ENCODE measurements around the gene IAH1.

Gene IAH1, protein sequence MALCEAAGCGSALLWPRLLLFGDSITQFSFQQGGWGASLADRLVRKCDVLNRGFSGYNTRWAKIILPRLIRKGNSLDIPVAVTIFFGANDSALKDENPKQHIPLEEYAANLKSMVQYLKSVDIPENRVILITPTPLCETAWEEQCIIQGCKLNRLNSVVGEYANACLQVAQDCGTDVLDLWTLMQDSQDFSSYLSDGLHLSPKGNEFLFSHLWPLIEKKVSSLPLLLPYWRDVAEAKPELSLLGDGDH

DNA sequence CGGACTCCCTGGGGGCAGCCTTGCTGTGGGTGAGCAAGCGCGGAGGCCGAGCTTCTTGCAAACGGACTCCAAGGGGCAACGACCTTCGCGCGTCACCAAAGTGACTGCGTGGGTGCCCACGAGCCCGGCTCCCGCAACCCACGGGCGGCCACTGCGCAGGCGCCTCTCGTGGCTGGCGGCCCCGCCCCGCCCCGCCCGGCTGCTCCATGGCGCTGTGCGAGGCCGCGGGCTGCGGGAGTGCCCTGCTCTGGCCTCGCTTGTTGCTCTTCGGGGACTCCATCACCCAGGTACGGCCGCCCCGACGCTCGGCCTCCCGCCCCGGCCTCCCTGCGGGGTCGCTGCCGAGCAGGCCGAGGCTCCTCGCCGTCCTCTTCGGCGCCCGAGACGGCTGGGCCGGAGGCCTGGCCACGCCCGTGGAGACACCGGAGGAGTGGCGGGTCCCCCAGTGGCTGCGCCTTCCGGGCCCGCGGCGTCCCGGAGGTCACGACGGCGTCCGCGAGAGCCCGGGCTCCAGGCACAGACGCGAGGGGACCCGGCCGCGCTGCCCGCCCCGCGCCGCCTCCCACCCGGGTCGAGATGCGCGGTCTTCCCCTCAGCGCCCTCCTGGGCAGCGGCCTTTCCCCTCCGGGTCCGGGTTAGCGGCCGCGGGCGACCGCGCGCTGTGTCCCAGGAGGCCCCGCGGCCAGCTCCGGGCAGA, at the start of gene IAH1:
Gene IAH1 (plus strand): TSS at position 191 of the 697 bp plus-strand sequence. CDS start 16 bp downstream, at position 207.
- H3K27me3 Mint-ChIP-seq (ENCODE audit: low read depth): no peaks in the 10 kb centered on the region

DNA sequence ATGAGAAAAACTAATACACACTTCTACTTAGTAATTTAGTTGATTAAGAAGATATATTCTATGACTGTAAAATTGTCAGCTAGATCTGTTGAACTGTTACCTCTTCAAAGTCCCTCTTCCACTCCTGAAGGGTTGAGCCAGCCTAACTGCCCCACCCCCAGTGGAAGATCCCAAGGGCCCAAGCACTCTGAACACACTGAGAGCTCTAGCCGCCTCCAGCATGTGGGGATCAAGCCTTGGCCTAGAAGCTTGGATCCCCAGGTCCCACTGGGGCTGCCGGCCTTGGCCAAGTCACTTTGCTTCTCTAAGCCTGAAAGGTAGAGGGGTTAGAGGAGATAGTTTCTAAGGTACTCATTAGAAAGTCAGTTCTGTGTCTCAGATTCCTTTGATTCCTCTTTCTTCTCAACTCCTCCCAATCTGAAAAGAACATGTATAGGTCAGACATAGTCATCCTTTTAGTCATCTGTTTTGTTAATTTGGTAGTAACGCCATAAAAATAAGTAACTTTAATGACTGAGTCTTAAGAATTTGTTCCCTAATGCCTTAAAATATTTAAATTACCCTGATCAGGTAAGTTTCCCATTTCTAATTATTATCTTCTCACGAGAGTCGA, 45.3 kb upstream of the IAH1 start:
- H3K9me3 Mint-ChIP-seq: no peaks in the 10 kb centered on the region

More for the DNA sequence above, at the start of gene IAH1:
- peak; percentile 73 for DNase-seq (ENCODE audit: low spot score)
- Mint-ChIP-seq H3K27ac (peak within 1 kb of the TSS; percentile 84), H3K36me3 (ENCODE audit: low read depth) (peaks cover 54% of the 10 kb centered on the region), H3K9me3 (peaks cover 5% of the 10 kb centered on the region), H3K4me3 (peak within 1 kb of the TSS; percentile 79), H3K4me1 (ENCODE audit: low read depth) (peaks cover 29% of the 10 kb centered on the region)

DNA sequence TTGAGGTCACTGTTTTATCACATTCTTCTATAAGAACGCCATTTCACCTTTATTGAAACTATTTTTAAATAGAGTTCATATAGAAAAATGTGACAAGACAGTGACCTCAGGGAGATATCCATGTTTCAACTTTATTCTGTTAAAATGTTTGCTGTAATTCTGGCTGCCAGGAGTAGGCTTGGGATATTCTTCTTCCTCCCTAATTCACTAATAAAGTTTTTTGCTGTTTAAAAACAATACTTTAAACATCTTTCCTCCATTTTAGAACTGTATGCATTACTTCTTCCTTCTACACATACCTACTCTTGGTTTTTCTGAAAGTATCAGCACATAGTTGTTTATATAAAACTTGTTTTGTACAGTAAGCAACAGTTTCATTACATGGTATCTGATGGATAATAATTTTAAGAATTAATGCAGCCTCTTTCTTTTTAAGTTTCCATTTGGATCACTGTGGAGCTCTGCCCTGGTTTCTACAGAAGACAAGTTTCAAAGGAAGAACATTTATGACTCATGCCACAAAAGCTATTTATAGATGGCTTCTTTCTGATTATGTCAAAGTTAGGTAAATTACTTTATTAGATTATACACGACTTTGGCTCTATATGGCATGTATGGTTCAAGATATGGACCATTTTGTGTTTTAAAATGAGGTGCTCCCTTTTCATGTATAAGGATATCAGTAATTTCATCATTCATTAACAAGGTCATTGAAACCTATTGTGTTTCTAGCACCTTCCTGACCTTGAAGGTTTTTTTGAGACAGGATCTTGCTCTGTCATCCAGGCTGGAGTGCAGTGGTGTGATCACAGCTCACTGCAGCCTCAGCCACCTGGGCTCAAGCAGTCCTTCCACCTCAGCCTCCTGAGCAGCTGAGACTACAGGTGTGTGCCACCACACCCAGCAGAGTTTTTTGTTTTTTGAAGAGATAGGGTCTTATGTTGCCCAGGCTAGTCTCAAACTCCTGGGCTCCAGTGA, 43.7 kb upstream of the IAH1 start:
- DNase-seq (ENCODE audit: low spot score): no peak
- H3K4me3 Mint-ChIP-seq: no peak overlapping the region
- H3K4me1 Mint-ChIP-seq (ENCODE audit: low read depth): peaks cover 12% of the 10 kb centered on the region
- peaks cover 40% of the 10 kb centered on the region for H3K36me3 Mint-ChIP-seq (ENCODE audit: low read depth)
- H3K9me3 Mint-ChIP-seq: no peaks in the 10 kb centered on the region
- H3K27me3 Mint-ChIP-seq (ENCODE audit: low read depth): no peaks in the 10 kb centered on the region
- no peak overlapping the region for H3K27ac Mint-ChIP-seq

More for the DNA sequence above, 45.3 kb upstream of the IAH1 start:
- Mint-ChIP-seq H3K36me3 (ENCODE audit: low read depth) (peaks cover 34% of the 10 kb centered on the region), H3K27ac (no peak overlapping the region), H3K4me3 (no peak overlapping the region), H3K4me1 (ENCODE audit: low read depth) (peaks cover 14% of the 10 kb centered on the region), H3K27me3 (ENCODE audit: low read depth) (no peaks in the 10 kb centered on the region)
- no peak for DNase-seq (ENCODE audit: low spot score)

DNA sequence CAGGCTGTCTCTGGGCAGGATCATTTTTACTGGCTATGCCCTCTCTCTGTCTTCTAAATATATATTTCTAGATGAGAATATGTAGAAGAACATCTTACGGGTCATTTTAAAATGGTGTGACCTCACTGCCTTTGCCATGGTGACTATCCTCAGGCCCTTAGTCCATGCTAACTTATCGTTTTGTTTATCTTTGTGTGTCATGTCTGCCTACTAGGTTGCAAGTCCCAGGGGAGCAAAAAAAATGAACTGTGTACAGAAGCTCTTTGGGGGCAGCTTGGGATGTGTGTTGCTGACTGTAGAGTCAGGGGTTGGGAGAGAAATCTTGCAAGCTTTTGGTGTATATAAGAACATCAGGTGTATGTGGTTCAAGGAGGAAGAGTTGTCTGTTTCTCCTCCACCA, 39.9 kb upstream of the IAH1 start:
- Mint-ChIP-seq H3K4me3 (no peak overlapping the region), H3K27ac (no peak overlapping the region), H3K9me3 (no peaks in the 10 kb centered on the region), H3K27me3 (ENCODE audit: low read depth) (no peaks in the 10 kb centered on the region), H3K4me1 (ENCODE audit: low read depth) (peaks cover 10% of the 10 kb centered on the region), H3K36me3 (ENCODE audit: low read depth) (peaks cover 53% of the 10 kb centered on the region)
- DNase-seq (ENCODE audit: low spot score): no peak

DNA sequence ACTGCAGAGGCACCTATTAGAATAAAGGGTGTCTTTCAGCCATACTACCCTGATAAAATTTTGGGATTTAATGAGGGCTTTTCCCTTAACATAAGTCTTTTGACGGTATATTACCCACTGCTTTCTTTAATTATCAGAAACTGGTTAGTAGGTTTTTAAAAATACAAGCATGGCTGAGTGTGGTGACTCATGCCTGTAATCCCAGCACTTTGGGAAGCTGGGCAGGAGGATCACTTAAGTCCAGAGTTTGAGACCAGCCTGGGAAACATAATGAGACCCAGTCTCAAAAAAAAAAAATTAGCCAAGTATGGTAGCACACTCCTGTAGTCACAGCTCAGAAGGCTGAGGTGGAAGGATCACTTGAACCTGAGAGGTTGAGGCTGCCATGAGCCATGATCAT, 34.8 kb upstream of the IAH1 start:
- H3K4me3 Mint-ChIP-seq: no peak overlapping the region
- H3K27ac Mint-ChIP-seq: no peak overlapping the region
- H3K4me1 Mint-ChIP-seq (ENCODE audit: low read depth): no peaks in the 10 kb centered on the region
- H3K9me3 Mint-ChIP-seq: no peaks in the 10 kb centered on the region
- no peaks in the 10 kb centered on the region for H3K27me3 Mint-ChIP-seq (ENCODE audit: low read depth)
- no peak for DNase-seq (ENCODE audit: low spot score)
- peaks cover 42% of the 10 kb centered on the region for H3K36me3 Mint-ChIP-seq (ENCODE audit: low read depth)

DNA sequence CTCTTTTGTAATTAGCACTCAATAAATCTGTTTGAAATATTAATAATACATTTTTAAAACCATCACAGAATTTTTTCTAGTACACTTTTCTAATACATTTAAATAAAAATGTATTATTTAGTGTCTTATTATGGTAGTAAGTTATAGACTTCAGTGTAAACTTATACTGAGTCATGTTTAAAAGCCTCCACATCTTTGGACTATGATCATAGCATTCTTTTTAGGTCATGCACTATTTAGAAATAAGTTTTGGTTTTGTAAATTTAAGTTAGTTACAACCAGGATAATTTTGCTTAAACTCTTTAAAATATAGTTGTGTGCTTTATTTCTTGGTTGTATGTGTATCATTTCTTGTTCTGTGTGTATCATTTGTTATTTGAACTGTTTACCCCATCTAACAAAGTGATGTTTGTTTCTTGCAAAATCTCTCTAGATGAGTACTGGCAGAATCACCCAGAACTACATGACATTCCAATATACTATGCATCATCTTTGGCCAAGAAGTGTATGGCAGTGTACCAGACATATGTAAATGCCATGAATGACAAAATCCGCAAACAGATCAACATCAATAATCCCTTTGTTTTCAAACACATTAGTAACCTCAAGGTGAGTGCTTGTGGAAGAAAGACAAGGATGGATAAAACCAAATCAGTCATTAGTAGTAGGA, 34.2 kb upstream of the IAH1 start:
- no peak for DNase-seq (ENCODE audit: low spot score)
- Mint-ChIP-seq H3K4me3 (no peak overlapping the region), H3K4me1 (ENCODE audit: low read depth) (peaks cover 5% of the 10 kb centered on the region), H3K27ac (no peak overlapping the region), H3K27me3 (ENCODE audit: low read depth) (no peaks in the 10 kb centered on the region), H3K36me3 (ENCODE audit: low read depth) (peaks cover 42% of the 10 kb centered on the region), H3K9me3 (no peaks in the 10 kb centered on the region)

DNA sequence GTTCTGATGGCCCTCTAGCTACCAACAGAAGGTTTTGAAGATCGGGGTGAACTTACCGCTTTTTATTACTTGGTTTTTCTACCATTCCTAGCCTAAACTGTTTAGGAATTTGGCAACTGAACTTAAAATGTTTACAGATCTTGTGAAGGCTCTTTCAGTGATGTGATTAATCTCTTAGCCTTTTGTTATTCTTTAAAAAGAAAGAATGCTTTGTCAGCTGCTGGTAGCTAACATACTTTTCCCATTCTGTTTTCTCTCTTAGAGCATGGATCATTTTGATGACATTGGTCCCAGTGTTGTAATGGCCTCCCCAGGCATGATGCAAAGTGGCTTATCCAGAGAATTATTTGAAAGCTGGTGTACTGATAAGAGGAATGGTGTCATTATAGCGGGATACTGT, 32.8 kb upstream of the IAH1 start:
- Mint-ChIP-seq H3K9me3 (no peaks in the 10 kb centered on the region), H3K4me3 (no peak overlapping the region), H3K4me1 (ENCODE audit: low read depth) (peaks cover 10% of the 10 kb centered on the region), H3K27me3 (ENCODE audit: low read depth) (no peaks in the 10 kb centered on the region), H3K36me3 (ENCODE audit: low read depth) (peaks cover 44% of the 10 kb centered on the region), H3K27ac (no peak overlapping the region)
- no peak for DNase-seq (ENCODE audit: low spot score)

DNA sequence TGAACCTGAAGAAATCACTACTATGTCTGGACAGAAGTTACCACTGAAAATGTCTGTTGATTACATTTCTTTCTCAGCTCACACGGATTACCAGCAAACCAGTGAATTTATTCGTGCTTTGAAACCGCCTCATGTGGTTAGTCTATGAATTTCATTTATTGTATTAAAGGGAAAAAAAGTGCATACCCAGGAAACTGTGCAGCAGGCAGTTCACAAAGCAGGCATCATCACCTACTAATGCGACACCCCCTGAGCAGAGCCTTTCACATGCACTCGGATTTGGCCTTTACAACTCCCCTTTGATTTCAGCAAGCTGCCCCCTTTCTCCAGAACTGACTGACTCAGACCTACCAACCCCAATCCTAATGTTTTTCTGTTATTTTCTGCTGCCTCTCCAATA, 30.8 kb upstream of the IAH1 start:
- no peak for DNase-seq (ENCODE audit: low spot score)
- Mint-ChIP-seq H3K27me3 (ENCODE audit: low read depth) (no peaks in the 10 kb centered on the region), H3K27ac (no peak overlapping the region), H3K9me3 (no peaks in the 10 kb centered on the region), H3K4me3 (no peak overlapping the region), H3K36me3 (ENCODE audit: low read depth) (peaks cover 39% of the 10 kb centered on the region), H3K4me1 (ENCODE audit: low read depth) (peaks cover 10% of the 10 kb centered on the region)

DNA sequence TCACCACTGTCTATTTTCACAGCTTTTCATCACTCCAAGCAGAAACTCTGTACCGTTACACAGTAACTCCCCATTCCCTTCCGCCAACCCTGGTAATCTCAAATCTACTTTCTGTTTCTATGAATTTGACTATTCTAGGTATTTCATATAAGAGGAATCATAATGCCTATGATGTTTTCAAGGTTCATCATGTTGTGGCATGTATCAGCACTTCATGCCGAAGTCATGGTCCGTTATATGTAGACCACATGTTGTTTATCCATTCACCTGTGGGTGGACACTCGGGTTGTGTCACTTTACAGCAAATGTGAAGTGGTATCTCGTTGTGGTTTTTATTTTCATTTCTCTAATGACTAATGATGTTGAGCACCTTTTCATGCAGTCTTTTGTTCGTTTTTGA, 29.3 kb upstream of the IAH1 start:
- H3K36me3 Mint-ChIP-seq (ENCODE audit: low read depth): peaks cover 39% of the 10 kb centered on the region
- DNase-seq (ENCODE audit: low spot score): no peak

DNA sequence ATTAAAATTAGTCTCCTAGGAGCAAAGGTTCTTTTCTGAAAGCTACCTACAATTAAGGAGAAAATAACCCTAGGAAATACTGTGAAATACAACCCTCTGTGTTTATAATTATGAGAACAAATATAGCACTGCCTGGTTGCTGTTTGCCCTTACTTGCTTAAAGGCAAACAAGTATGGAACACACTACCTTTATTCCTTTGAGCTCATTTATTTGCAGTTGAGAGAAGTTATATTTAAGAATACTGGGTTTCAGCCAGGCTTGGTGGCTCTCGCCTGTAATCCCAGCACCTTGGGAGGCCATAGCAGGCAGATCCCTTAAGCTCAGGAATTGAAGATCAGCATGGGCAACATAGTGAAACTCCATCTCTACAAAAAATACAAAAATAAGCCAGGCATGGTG, 23.1 kb upstream of the IAH1 start:
- no peaks in the 10 kb centered on the region for H3K4me1 Mint-ChIP-seq (ENCODE audit: low read depth)
- H3K27ac Mint-ChIP-seq: no peak overlapping the region
- no peak for DNase-seq (ENCODE audit: low spot score)
- no peaks in the 10 kb centered on the region for H3K27me3 Mint-ChIP-seq (ENCODE audit: low read depth)
- peaks cover 31% of the 10 kb centered on the region for H3K36me3 Mint-ChIP-seq (ENCODE audit: low read depth)
- no peaks in the 10 kb centered on the region for H3K9me3 Mint-ChIP-seq
- H3K4me3 Mint-ChIP-seq: no peak overlapping the region

More for the DNA sequence above, 29.3 kb upstream of the IAH1 start:
- peaks cover 10% of the 10 kb centered on the region for H3K4me1 Mint-ChIP-seq (ENCODE audit: low read depth)
- peak overlapping the region; percentile 30 for H3K4me3 Mint-ChIP-seq
- H3K27ac Mint-ChIP-seq: peak overlapping the region; percentile 80
- H3K9me3 Mint-ChIP-seq: no peaks in the 10 kb centered on the region
- no peaks in the 10 kb centered on the region for H3K27me3 Mint-ChIP-seq (ENCODE audit: low read depth)

DNA sequence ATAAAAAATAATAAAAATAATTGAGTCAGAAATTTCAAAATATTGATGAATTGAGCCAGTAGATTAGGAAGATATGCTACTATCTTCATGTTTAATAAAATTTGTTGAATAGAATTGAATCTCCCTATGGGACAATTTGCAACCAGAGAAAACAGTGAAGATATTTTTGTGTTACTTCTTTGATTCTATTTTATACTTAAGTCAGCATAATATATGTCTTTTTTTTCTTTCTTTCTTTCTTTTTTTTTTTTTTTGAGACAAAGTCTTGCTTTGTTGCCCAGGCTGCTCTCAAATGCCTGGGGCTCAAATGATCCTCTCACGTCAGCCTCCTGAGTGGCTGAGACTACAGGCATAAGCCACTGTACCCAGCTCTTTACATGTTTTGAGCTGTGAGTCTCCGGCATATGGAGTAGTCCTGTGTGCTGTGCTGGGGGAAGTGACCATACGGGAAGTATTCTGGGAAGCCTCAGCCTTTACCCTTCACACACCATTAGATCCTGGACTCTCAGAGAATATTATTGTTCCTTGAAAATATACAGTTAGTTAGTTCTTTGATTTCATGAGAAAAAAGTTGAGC, 13.8 kb upstream of the IAH1 start:
- Mint-ChIP-seq H3K27me3 (ENCODE audit: low read depth) (no peaks in the 10 kb centered on the region), H3K9me3 (no peaks in the 10 kb centered on the region), H3K36me3 (ENCODE audit: low read depth) (peaks cover 21% of the 10 kb centered on the region), H3K4me3 (no peak overlapping the region), H3K4me1 (ENCODE audit: low read depth) (peaks cover 5% of the 10 kb centered on the region), H3K27ac (no peak overlapping the region)
- DNase-seq (ENCODE audit: low spot score): no peak

DNA sequence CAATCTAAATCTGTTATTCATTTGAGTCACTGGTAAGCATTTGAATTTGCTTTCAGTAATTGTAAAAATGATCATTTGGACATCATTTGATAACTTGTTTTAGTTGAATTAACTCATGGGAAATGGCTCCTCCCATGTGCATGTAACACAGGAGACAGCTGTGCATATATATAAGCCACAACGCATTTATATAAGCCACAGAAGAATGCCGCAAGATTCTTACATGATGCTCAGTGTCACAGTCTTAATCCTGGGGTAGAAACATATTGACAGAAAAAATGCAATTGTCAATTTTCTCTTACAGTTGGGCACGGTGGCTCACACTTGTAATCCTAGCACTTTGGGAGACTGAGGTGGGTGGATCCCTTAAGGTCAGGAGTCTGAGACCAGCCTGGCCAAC, 13.3 kb upstream of the IAH1 start:
- peaks cover 5% of the 10 kb centered on the region for H3K4me1 Mint-ChIP-seq (ENCODE audit: low read depth)
- no peak for DNase-seq (ENCODE audit: low spot score)
- H3K36me3 Mint-ChIP-seq (ENCODE audit: low read depth): peaks cover 25% of the 10 kb centered on the region
- no peak overlapping the region for H3K4me3 Mint-ChIP-seq
- H3K9me3 Mint-ChIP-seq: no peaks in the 10 kb centered on the region
- H3K27me3 Mint-ChIP-seq (ENCODE audit: low read depth): no peaks in the 10 kb centered on the region
- no peak overlapping the region for H3K27ac Mint-ChIP-seq

DNA sequence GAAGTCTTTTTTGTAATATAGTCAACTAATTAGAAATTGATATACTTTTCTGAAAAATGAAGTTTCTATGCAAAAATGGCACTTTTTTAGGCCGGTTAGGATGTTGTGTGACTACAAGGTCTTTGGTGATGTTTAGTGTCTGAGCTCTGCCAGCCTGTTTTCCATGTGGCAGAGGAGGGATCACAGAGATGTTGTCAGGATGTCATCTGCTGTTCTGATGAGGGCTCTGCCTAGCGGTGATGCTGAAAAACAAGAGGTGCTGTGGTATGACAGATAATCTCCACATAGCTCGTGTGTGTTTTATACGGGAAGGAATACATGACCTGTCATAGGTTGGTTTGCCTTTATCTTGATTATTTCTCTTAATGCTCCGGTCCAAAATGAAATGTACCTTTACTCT, 12.0 kb upstream of the IAH1 start:
- H3K36me3 Mint-ChIP-seq (ENCODE audit: low read depth): peaks cover 28% of the 10 kb centered on the region
- no peak for DNase-seq (ENCODE audit: low spot score)

More for the DNA sequence above, 12.0 kb upstream of the IAH1 start:
- Mint-ChIP-seq H3K4me1 (ENCODE audit: low read depth) (peaks cover 5% of the 10 kb centered on the region), H3K9me3 (no peaks in the 10 kb centered on the region), H3K27me3 (ENCODE audit: low read depth) (no peaks in the 10 kb centered on the region), H3K27ac (no peak overlapping the region), H3K4me3 (no peak overlapping the region)
